Heart left ventricle (tissue), 16 donors: ENCODE data around the gene HOXB7. TPM values are rescaled to one million over a fixed set of nuclear protein-coding genes. Genes with fewer than 3 reads are reported as not detected.

Experiments used
- ATAC-seq, 4 donors: fragments of 200-7000 bp; cut with Tn5 transposase; one replicate each; pipeline ENCODE4 v1.9.1; 2020 to 2022; ENCODE audit warnings: moderate library complexity in 4 of 4, mild to moderate bottlenecking in 3 of 4, moderate number of reproducible peaks in 1 of 4
- DNase-seq, 5 donors: peaks; one replicate each; pipeline ENCODE4 v3.0.0-alpha.2; 2020
- H3K27ac ChIP-seq, 12 donors: fragments of 200-600 bp; sonication (generic) in 4 of 12; one replicate each; pipeline versions ENCODE4 v1.5.0 to v1.8.0; 2016 to 2022; ENCODE audit warnings: mild to moderate bottlenecking in 2 of 12
- H3K27me3 ChIP-seq, 9 donors: fragments of 200-600 bp; sonication (generic) in 2 of 9; one replicate each; pipeline versions ENCODE4 v1.5.1 to v1.8.0; 2016 to 2022; ENCODE audit warnings: mild to moderate bottlenecking in 3 of 9
- H3K36me3 ChIP-seq, 9 donors: fragments of 200-600 bp; sonication (generic) in 2 of 9; one replicate each; pipeline versions ENCODE4 v1.5.0 to v1.8.0; 2018 to 2022; ENCODE audit warnings: mild to moderate bottlenecking in 2 of 9
- H3K4me1 ChIP-seq, 12 donors: fragments of 200-600 bp; sonication (generic) in 4 of 12; one replicate each; pipeline versions ENCODE4 v1.5.0 to v1.8.0; 2016 to 2022; ENCODE audit warnings: mild to moderate bottlenecking in 3 of 12
- H3K4me3 ChIP-seq, 12 donors: fragments of 200-600 bp; sonication (generic) in 4 of 12; one replicate each; pipeline versions ENCODE4 v1.5.0 to v1.8.0; 2017 to 2022; ENCODE audit warnings: mild to moderate bottlenecking in 9 of 12, moderate library complexity in 4 of 12
- H3K9me3 ChIP-seq, 12 donors: fragments of 200-600 bp; sonication (generic) in 4 of 12; one replicate each; pipeline versions ENCODE4 v1.5.0 to v1.8.0; 2016 to 2022; ENCODE audit warnings: mild to moderate bottlenecking in 1 of 12
- POLR2A ChIP-seq, 2 donors: fragments of 450-650 bp; IDR thresholded peaks; one replicate each; pipeline ENCODE4 v1.6.1; 2017; ENCODE audit warnings: antibody characterized with exemption in 2 of 2, mild to moderate bottlenecking in 2 of 2, moderate library complexity in 2 of 2
- WGBS, 4 donors: extraction: QIAGEN DNeasy Blood & Tissue Kit in 2 of 4; methylation state at CpG; one replicate each; pipeline versions ENCODE4 v1.1.5 to v1.1.7; 2013 to 2018; 5-methylcytosine and 5-hydroxymethylcytosine counted together
- intact Hi-C, 10 donors: fragments of 100-400 bp; cut with DNase I; formaldehyde crosslinking; loops; one replicate each; pipeline versions ENCODE4 v1.11.1 to v1.14.2; 2022
- polyA plus RNA-seq, 2 donors: library from polyadenylated mRNA; stranded (reverse); fragments of 200-250 nt; gene quantifications; one replicate each; pipeline ENCODE4 v1.2.3, GENCODE V29; 2013
- total RNA-seq, 9 donors: library from RNA; depleted of rRNA in 2 of 9; stranded (reverse); fragments of >200 nt in 2 of 9; fragmentation: NEBNext Ultra II Directional in 3 of 9; extraction: Animal tissue kit (Norgen Biotek cat#: 25700) in 3 of 9; gene quantifications; one replicate each; pipeline versions ENCODE4 v1.1.0 to v1.2.4, GENCODE V29; 2016 to 2023
- TF ChIP-seq, protein P1 (sequence below), 12 donors: fragments of 200-600 bp; sonication (generic) in 4 of 12; IDR thresholded peaks; one replicate each; pipeline versions ENCODE4 v1.5.0 to v1.8.0; 2018 to 2022; ENCODE audit warnings: antibody characterized with exemption in 12 of 12, mild to moderate bottlenecking in 5 of 12
- donor health status: ischemic (EF 13 %, LVEDD 7.1; RV severe dilation, severe dysfunction).
- donor health status: healthy with polysubstance abuse.
- donor health status: DM: no; HTN: yes; CAD: no.
- donor health status: DM: no; HTN: no; CAD: no.
- donor health status: ischemic (EF 25% LVEDD 6.9; RV normal size, moderate dysfunction).
- donor health status: ischemic (EF 25% LVEDD 5.7; RV mildly dilated, moderate dysfunction).
- donor health status: healthy.
- donor health status: DM: yes; HTN: yes; CAD: no.
- donor health status: ischemic (EF 35%, LVEDD 5.7; RV mildly dilated, moderate dysfunction).
- donor health status: nonischemic (EF 11% LVEDD 7.7; RV severe dilation, severe dysfunction).
- donor health status: DM: yes; HTN: yes; CAD: no.
- donor health status: PGD.
- donor health status: ischemic (EF 29% LVEDD 5.4; RV normal size, mild dysfunction).
- donor health status: nonischemic (EF 23%, LVEDD 6.1; RV moderate dilation, normal function).

The HOXB7 gene
- total and polyA plus RNA-seq, 11 donors, result 0.12 to 0.88 (median 0.40) TPM; not detected in 5

DNA sequence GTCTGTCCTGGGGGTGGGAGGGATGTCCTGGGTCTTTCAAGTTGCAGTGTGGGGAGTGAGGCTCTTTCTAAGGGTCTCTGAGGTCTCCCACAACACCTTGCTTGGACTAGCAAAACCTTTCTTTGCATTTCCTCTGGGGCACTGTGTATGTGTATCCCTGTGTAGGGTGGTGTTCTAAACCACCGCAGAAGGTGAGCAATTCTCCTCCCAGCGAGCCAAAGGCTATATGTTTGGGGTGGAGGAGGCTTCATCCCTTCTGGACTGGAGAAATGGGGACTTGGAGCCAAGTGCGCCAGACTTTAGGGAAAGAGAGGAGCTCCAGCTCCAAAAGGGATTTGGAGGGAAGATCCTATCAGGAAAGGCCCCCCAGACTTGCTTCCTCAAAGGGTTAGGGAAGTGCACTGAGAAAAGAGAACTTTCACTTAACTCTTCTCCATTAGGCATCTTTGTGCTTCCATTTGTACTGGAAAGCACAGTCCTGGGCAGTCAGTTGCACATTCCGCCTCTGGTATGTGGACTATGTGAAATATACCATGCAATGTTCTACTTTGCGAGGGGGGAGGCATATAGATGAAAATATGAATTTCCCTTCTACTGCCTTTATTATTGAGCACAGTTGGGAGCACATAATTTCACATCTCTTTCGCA, 34.2 kb upstream of the HOXB7 start:
- H3K9me3 ChIP-seq, result no peaks in the 10 kb centered on the region
- WGBS, 4 donors, result 19 to 38% (median 29%) methylated on average over 4 to 6 of the region's 6 CpGs
- peaks cover 61 to 100% (median 86%) of the 10 kb centered on the region in 9 donors for H3K27me3 ChIP-seq
- H3K4me1 ChIP-seq, result peaks cover 0 to 14% (median 0%) of the 10 kb centered on the region in 12 donors
- intact Hi-C loops, result no loop called here
- H3K36me3 ChIP-seq, result no peaks in the 10 kb centered on the region
- no peak overlapping the region for H3K4me3 ChIP-seq
- ATAC-seq (no peak), DNase-seq (no peak)
- TF ChIP-seq, protein P1, sequence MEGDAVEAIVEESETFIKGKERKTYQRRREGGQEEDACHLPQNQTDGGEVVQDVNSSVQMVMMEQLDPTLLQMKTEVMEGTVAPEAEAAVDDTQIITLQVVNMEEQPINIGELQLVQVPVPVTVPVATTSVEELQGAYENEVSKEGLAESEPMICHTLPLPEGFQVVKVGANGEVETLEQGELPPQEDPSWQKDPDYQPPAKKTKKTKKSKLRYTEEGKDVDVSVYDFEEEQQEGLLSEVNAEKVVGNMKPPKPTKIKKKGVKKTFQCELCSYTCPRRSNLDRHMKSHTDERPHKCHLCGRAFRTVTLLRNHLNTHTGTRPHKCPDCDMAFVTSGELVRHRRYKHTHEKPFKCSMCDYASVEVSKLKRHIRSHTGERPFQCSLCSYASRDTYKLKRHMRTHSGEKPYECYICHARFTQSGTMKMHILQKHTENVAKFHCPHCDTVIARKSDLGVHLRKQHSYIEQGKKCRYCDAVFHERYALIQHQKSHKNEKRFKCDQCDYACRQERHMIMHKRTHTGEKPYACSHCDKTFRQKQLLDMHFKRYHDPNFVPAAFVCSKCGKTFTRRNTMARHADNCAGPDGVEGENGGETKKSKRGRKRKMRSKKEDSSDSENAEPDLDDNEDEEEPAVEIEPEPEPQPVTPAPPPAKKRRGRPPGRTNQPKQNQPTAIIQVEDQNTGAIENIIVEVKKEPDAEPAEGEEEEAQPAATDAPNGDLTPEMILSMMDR (IDR thresholded peaks at IDR 0.05), result no peak
- no peak for TF ChIP-seq POLR2A (IDR thresholded peaks at IDR 0.05)
- H3K27ac ChIP-seq, result no peak overlapping the region

DNA sequence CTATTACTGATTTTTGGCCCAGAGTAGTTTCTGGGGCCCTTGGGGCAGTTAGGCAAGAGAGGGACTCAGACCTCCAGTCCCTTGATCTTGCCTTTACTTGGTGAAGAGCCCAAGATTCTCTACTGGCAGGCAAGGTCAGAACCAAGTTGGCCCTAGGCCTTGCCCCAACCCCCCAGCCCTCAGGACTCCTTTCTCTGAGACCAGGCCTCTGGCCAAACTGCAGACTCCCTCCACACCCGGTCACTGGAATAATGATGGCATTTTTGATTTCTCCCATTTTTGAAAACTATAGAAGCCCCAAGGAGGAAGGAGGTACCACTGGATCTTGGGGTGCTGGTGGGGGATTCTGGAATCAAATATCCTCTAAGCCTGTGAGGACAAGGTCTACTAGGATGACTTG, 33.3 kb upstream of the HOXB7 start:
- H3K27ac ChIP-seq, result no peak overlapping the region
- TF ChIP-seq POLR2A (IDR thresholded peaks at IDR 0.05), result no peak
- TF ChIP-seq, protein P1 (IDR thresholded peaks at IDR 0.05), result no peak
- no peaks in the 10 kb centered on the region for H3K36me3 ChIP-seq
- intact Hi-C loops, result no loop called here
- 57 to 75% (median 70%) methylated on average over 1 of the region's 1 CpG for WGBS, 4 donors
- DNase-seq, result no peak
- no peaks in the 10 kb centered on the region for H3K9me3 ChIP-seq
- H3K27me3 ChIP-seq, result peaks cover 69 to 100% (median 94%) of the 10 kb centered on the region in 9 donors
- ATAC-seq, result no peak
- H3K4me3 ChIP-seq, result no peak overlapping the region
- H3K4me1 ChIP-seq, result peaks cover 0 to 14% (median 0%) of the 10 kb centered on the region in 12 donors

- TF ChIP-seq POLR2A (IDR thresholded peaks at IDR 0.05), result no peak
- TF ChIP-seq, protein P1 (IDR thresholded peaks at IDR 0.05), result no peak
Measured at GRCh38 chr17:48643697-48644012, 32.8 kb upstream of the HOXB7 start.

GRCh38 chr17:48642843-48643696, 32.3 kb upstream of the HOXB7 start:
- Histone ChIP-seq H3K4me1 (peaks cover 0 to 14% (median 0%) of the 10 kb centered on the region in 12 donors), H3K36me3 (no peaks in the 10 kb centered on the region), H3K4me3 (no peak overlapping the region), H3K27me3 (peaks cover 71 to 100% (median 95%) of the 10 kb centered on the region in 9 donors), H3K27ac (no peak overlapping the region), H3K9me3 (no peaks in the 10 kb centered on the region)
- ATAC-seq, result no peak
- TF ChIP-seq, protein P1 (IDR thresholded peaks at IDR 0.05), result no peak
- no peak for TF ChIP-seq POLR2A (IDR thresholded peaks at IDR 0.05)
- no peak for DNase-seq
- intact Hi-C loops, result no loop called here
- 17 to 23% (median 17%) methylated on average over 23 of the region's 23 CpGs for WGBS, 4 donors

More at GRCh38 chr17:48643697-48644012, 32.8 kb upstream of the HOXB7 start:
- Histone ChIP-seq H3K27ac (no peak overlapping the region), H3K27me3 (peaks cover 73 to 100% (median 95%) of the 10 kb centered on the region in 9 donors), H3K4me1 (peaks cover 0 to 14% (median 0%) of the 10 kb centered on the region in 12 donors), H3K4me3 (no peak overlapping the region), H3K36me3 (no peaks in the 10 kb centered on the region), H3K9me3 (no peaks in the 10 kb centered on the region)
- DNase-seq, result no peak
- intact Hi-C loops, result no loop called here
- ATAC-seq, result no peak
